Astrocyte of the cerebellum (primary cell): ENCODE results near the gene ASXL3.

Experiments
- DNase-seq: peaks from one replicate; pipeline ENCODE4 v3.0.0-alpha.2; 2011; ENCODE audit warnings: low read depth
- H3K4me3 ChIP-seq: 2 replicates; pipeline ENCODE4 v1.5.1; 2011; ENCODE audit warnings: mild to moderate bottlenecking, low read depth, low read length, moderate library complexity
- in situ Hi-C: cut with HindIII; loops from 2 replicates; pipeline ENCODE4 v1.10.0; 2017; ENCODE audit warnings: low sequenced_read_pairs
- TF ChIP-seq, protein P1 (sequence below): IDR thresholded peaks from 2 replicates; pipeline ENCODE4 v1.5.1; 2012; ENCODE audit warnings: low read length, low read depth, moderate library complexity, mild to moderate bottlenecking; ENCODE audit errors: missing control alignments

The ASXL3 gene

DNA sequence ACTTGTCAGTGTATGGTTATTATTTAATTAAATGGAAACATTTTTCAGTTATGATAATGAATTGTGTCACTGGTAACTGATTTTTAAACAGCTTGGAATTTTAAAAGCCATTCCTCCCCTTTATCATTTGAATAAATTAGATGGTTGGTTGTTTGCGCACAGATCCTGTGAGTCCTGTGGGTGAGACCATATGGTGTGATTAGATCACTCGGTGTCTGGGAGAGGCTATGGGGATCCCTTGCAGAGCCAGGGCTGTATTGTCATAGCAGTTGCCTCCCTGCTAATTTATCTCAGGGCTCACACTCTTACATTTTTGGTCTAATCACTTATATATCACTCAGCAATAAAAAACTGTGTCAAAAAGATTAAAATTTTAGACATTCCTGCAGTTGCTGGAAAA, 133.5 kb downstream of the ASXL3 start:
- in situ Hi-C loops, result no loop called here
- DNase-seq, result no peak
- TF ChIP-seq, protein P1, sequence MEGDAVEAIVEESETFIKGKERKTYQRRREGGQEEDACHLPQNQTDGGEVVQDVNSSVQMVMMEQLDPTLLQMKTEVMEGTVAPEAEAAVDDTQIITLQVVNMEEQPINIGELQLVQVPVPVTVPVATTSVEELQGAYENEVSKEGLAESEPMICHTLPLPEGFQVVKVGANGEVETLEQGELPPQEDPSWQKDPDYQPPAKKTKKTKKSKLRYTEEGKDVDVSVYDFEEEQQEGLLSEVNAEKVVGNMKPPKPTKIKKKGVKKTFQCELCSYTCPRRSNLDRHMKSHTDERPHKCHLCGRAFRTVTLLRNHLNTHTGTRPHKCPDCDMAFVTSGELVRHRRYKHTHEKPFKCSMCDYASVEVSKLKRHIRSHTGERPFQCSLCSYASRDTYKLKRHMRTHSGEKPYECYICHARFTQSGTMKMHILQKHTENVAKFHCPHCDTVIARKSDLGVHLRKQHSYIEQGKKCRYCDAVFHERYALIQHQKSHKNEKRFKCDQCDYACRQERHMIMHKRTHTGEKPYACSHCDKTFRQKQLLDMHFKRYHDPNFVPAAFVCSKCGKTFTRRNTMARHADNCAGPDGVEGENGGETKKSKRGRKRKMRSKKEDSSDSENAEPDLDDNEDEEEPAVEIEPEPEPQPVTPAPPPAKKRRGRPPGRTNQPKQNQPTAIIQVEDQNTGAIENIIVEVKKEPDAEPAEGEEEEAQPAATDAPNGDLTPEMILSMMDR, result no peak
- H3K4me3 ChIP-seq, result no peak overlapping the region

DNA sequence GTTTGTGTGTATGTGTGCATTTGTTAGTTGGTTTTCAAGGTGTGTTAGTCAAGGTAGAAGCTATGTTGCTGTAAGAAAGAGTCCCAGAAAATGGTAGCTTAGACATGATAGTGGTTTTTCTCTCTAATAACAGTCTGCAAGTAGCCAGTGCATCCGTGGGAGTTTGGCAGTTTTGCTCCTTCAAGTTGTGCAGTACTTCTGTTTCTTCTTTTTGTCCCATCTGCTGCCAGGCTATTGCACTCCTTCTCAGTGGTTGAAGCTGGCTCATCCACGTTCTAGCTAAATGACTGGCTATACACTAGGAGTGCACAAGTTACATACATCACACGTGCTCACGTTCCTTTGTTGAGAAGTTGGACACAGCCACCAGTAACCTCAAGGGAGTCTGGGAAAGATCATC, 134.7 kb downstream of the ASXL3 start:
- in situ Hi-C loops, result no loop called here
- no peak for DNase-seq
- TF ChIP-seq, protein P1, result no peak

DNA sequence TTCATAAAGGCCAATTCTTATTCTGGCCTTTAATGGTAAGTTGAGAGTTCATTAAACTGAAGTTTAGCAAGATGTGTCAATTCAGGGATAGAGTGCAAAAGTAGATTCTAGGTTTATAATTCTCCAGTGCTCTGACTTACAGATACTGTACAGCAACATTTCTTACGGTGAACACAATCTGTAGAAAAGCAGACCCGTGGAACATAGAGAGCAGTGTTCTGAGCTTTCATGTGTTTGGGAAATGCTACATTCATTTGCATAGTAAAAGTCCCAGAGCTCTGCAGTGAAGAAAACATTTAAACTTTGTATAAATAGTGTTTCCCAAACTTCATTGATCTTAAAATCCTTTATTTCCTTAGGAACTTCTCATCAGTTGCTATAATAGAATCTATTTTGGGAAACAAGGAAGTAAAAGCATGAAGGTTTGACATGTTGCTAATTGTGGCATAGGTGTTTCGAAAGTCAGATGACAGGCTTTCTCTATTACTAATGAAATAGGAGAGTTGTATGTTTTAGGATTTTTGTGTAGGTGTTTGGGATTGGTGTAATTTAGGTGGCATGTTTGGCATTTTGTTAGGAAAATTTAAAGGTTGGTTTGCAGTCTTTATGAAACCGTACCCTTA, 138.2 kb downstream of the ASXL3 start:
- TF ChIP-seq, protein P1, result no peak
- in situ Hi-C loops, result no loop called here
- no peak for DNase-seq
- no peak overlapping the region for H3K4me3 ChIP-seq

More for the DNA sequence above, 134.7 kb downstream of the ASXL3 start:
- H3K4me3 ChIP-seq, result no peak overlapping the region

DNA sequence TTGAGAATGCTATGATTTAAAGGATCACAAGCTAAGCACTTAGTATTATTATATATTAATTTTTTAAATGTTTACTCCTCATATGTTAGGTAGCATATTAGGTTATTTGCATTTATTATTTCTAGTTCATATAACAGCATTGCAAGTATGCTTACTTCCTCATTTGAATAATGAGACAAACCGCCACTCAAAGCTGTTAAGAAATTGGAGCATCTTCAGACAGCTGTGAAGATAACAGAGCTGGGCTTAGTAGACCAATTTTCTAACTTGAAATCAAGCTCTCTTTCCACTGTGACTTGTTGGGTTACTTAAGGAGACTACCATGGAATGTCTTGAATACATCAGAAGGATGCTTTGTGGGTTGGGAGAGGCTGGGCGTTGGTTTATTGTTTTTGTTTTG, 139.3 kb downstream of the ASXL3 start:
- no peak overlapping the region for H3K4me3 ChIP-seq
- in situ Hi-C loops, result no loop called here
- no peak for DNase-seq
- TF ChIP-seq, protein P1, result no peak

DNA sequence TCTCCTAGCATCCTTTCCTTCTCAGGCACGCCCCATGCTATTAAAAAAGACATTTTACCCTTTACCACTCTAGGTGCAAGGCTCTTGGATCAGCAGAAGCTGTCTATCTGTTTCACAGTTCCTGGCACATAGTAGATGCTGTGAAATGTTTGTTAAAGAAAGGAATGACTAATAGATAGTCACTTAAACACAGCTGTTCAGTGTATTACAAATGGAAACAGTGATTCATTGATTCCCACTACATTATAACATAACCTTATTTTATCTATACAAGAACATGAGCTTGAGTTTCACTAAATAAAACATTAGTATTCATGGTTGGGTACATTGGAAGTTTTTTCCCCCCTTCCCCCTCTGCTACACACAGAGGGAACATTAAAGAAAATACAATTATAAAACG, 142.1 kb downstream of the ASXL3 start:
- TF ChIP-seq, protein P1, result no peak
- in situ Hi-C loops, result no loop called here
- no peak overlapping the region for H3K4me3 ChIP-seq
- peak; percentile 19 for DNase-seq

DNA sequence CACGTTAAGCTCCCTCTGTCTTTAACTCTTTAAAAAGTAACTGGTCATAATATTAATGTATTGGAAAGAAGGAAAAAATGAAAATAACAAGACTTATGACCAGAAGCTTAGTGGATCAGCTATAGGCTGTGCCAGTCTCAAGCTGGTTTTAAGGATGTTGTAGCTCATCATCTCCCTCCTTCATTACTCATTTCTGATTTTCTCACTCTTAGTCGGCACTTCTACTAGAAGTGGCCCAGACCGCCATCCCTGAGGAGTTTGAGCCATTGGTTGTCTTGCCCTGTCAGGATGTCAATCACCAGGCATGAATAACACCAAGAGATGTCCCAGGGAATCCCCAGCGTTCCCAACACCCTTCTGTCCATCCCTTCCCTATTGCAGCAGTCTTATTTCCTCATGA, 151.5 kb downstream of the ASXL3 start:
- no peak for DNase-seq
- TF ChIP-seq, protein P1, result no peak
- H3K4me3 ChIP-seq, result no peak overlapping the region
- in situ Hi-C loops, result no loop called here

DNA sequence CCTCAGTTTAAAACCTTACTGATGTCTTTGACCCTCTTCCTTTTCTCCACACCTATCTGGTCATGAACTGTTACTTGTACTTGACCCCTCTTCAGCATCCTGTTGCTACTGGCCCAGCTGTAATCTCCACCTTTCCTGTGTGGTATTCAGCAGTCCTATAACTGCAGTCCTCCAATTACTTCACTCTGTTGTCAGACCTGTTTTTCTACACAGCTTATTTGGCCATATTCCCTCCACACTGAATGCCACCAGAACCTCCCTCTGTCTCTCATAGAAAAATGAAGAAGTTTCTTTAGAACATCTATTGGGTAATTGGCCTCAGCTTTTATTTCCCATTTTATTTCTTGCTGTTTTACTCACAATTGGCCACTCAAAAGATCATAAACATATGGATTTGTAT, 155.4 kb downstream of the ASXL3 start:
- in situ Hi-C loops, result no loop called here
- DNase-seq, result no peak
- no peak overlapping the region for H3K4me3 ChIP-seq
- TF ChIP-seq, protein P1, result no peak
